Right lobe of liver (tissue), 4 donors: ENCODE data around the gene GIMAP6.

Source experiments
- POLR2A ChIP-seq: fragments of 450-650 bp; IDR thresholded peaks from one replicate; pipeline ENCODE4 v1.6.1; 2017; ENCODE audit warnings: antibody characterized with exemption, mild to moderate bottlenecking
- TF ChIP-seq, protein P1 (sequence below), 4 donors: fragments of 200-600 bp in 3 of 4; fragments of 450-650 bp in 1 of 4; IDR thresholded peaks; one replicate each; pipeline versions ENCODE4 v1.5.1 to v1.8.0; 2016 to 2022; ENCODE audit warnings: antibody characterized with exemption in 4 of 4, mild to moderate bottlenecking in 2 of 4
- donor health status: DM: no; HTN: no; CAD: no.
- donor health status: DM: no; HTN: no; CAD: no.
- donor health status: DM: no; HTN: yes; CAD: no.

DNA sequence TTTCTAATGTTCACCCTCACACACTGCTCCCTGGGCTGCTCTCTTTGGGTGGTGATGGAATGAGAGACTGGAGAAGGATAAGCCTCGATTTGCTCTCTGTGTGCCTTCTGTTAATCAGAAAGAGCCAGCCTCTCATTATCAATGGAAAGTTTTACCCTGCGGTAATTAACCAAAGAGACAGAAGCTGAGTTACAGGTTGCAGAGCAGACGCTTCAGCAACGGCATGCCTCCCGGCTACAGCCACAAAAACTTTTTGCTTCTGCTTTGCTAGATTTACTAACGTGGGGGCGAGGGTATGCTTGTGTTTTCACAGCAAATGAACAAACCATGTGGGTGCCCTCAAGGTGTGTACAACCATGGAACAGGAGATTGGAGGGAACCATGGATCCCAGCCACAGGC is 47.0 kb downstream of the GIMAP6 start:
- TF ChIP-seq, protein P1, sequence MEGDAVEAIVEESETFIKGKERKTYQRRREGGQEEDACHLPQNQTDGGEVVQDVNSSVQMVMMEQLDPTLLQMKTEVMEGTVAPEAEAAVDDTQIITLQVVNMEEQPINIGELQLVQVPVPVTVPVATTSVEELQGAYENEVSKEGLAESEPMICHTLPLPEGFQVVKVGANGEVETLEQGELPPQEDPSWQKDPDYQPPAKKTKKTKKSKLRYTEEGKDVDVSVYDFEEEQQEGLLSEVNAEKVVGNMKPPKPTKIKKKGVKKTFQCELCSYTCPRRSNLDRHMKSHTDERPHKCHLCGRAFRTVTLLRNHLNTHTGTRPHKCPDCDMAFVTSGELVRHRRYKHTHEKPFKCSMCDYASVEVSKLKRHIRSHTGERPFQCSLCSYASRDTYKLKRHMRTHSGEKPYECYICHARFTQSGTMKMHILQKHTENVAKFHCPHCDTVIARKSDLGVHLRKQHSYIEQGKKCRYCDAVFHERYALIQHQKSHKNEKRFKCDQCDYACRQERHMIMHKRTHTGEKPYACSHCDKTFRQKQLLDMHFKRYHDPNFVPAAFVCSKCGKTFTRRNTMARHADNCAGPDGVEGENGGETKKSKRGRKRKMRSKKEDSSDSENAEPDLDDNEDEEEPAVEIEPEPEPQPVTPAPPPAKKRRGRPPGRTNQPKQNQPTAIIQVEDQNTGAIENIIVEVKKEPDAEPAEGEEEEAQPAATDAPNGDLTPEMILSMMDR (IDR thresholded peaks at IDR 0.05), result no peak
- TF ChIP-seq POLR2A, result no peak
